HG02588 (cell line): ENCODE data around the gene GPR39.

Experiments
- ATAC-seq: cut with Tn5 transposase; IDR thresholded peaks from one replicate; pipeline ENCODE4 v1.9.1; 2021; ENCODE audit warnings: mild to moderate bottlenecking, moderate library complexity; ENCODE audit not compliant: unreplicated experiment

Gene GPR39

DNA sequence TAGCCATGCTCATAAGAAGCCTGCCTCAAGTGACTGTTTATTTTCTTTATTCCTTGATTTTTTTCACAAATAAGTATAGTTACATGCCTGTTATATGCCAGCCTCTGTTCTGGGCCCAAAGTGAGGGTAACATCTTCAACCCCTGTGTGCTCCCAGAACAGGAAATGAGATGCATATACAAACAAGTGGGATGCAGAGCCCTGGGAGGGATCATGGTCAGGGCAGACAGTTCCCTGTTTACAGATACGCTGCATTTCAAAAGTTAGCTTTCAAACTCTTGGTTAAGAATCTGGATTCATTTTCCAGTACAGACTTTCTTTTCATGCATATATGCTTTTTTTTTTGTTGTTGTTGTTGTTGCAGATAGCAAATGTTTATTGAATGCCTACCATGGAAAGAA is 24.4 kb downstream of the GPR39 start:
- no peak for ATAC-seq

DNA sequence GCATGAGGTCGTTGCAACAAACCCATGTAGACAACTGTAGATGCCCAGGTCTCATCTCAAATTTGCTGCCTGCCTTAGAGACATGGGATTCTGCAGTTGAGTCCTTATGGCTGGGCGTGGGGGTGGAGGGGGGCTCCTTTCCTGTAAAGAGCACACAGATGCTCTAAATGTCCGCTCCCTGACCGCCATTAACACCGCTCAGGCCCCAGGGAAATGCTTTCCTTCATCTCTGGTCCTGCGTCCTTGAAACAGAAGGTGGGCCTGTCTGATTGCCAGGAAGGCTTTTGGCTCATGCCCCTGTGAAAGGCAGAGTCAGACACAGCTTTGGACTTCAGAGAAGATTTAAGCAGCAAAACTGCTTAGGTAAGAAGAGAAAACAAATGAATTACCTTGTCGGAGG is 25.7 kb downstream of the GPR39 start:
- no peak for ATAC-seq

DNA sequence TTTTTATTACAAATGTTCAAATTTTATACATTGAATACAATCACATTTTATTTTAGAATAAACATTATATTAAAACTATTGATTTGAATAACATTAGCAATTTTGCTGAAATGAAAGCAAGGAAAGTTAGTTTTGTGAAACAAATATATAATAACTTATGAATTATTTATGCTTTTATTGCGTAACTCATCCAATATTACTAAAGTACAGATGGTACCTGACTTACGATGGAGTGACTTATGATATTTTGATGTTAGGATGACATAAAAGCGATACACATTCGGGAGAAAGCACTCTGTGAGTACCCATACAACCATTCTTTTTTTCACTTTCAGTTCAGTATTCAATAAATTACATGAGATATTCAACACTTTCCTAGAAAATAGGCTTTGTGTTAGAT is 26.5 kb downstream of the GPR39 start:
- ATAC-seq, result no peak

DNA sequence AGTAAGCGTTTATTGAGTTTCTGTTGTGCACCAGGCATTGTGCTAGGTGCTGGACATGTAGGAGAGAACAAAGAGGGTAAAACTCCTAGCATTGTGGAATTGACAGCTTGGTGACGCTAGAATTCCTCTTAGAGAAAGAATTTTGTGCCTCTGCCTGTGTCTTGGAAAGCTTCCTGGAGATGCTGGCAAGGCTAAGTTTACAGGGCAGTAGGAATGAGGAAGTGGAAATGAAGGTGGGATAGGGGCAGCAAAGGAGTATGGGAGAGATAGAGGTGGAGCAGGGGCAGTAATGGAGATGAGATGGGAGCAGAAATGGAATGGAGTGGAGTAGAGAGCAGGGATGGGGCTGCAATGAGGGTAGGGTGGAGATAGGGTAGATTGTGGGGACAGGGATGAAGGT is 29.8 kb downstream of the GPR39 start:
- ATAC-seq, result no peak

DNA sequence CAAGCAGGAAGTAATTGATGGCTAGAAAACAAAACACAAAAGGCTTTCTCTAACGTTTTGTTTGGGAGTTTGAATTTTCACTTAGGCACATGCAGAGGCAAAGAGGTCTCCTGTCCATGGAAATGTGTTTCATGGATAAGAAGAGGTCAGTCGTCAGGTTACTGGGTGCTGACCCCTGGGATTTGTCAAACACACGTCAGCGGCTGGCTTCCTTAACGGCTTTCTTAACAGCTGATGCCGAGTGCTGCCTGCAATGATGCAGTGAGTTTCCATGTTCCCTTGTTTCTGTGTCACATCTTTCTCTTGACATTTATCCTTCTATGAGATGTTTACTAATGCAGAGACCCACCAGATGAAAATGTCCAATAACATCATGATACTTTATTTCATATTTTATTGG is 31.7 kb downstream of the GPR39 start:
- no peak for ATAC-seq

DNA sequence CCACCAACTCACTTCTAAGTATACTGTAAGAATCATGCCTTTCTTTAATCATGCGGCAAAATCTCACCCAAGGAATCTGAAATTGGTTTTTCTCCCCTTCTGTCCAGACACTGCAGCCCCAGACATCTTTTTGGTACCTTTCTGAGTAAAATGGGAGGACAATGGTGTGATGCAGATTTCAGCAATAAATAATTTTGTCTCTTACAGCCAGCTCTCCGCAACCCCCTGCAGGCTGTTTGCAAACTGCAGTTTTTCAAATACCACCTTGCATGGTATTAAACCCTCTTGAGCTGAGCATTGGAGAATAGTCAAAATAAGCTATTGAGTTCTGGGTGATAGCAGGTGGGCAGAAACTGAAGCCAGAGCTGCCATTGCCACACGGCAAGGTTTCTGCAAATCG is 32.2 kb downstream of the GPR39 start:
- no peak for ATAC-seq

DNA sequence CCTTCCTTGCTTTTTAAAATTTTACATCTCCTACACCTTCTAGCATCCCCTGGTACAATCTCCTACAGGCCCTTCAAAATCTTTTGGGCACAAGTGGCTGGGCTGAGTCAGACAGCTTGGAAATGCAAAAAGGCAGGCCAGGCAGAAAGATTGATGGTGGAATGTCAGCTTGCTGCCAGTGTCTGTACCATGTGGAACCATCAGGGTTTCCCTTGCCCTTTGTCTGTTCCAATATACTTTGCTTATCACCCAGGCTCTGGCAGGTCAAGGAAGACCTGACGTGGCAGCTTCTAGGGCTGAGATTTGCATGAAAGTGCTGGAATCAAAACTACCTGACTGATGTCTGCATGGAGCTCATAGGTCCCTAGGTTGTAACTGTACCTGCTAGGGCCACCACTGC is 33.3 kb downstream of the GPR39 start:
- ATAC-seq, result no peak

DNA sequence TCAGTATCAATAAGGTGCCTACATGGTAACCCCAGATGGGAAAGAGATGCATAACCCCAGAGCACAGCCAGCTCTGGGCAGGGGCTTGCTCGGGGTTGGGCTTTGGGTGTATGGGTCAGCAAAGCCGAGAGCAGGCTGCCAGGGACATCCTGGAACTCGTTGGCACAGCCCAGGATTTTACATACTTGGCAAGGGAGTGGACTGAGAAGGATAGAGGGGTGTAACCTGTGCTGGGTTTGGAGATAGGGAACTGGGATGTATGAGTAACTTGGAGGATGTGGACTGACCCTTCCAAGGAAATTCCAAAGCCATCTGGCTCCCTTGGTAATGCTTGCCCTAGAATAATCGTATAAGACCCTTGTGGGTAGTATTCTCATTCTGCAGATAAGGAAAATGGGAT is 44.2 kb downstream of the GPR39 start:
- ATAC-seq, result no peak

DNA sequence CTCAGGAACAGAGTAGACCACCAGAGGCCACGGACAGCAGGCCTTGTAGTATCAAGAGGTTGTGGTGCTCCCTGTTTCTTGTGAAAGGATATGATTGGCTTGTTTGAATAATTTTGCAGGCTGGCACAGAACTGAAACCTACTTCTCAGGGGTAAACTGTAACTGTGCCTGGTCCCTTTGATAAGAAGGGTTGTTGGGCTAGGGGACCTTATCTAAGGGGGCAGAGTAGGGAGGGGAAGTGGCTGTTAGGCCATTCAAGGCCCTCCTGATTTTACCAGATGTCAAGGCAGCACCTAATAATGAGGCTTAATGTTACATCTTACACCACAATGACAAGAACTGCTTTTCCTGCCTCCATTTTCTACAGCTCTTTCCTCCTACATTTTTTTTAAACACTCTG is 45.6 kb downstream of the GPR39 start:
- no peak for ATAC-seq

DNA sequence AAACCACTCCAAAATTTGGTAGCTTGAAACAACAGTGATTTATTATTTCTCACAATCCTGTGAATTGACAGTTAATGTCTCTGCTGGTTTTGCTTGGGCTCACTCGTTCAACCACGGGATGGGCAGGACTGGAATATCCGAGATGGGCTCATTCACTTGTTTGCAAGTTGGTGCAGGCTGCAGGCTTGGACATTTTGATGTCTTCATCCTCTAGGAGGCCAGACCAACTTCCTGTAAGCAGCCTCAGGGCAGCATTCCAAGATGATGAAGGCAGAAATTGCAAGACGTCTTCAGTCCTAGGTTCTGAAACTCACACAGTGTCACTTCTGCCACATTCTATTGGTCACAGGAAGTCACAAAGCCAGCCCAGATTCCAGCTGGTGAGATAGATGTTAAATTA is 47.1 kb downstream of the GPR39 start:
- ATAC-seq, result no peak

DNA sequence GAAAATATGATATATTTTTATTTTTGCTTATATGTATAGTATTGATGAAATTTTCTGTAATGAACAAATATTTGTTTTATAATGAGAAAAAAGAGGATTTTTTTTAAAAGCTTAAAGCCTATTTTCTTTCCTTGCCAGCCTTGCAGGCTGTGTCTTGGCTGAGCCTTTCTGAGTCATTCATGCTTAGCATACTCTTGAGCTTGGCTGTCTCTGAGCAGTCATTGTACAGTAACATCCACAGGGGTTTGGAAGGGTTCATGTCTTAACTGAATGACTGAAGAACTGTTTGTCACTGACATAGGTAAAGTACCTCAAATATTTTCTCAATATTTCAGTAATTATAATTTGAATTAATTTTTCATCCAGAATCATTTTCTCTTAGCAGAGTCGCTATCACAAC is 49.3 kb downstream of the GPR39 start:
- ATAC-seq, result no peak

DNA sequence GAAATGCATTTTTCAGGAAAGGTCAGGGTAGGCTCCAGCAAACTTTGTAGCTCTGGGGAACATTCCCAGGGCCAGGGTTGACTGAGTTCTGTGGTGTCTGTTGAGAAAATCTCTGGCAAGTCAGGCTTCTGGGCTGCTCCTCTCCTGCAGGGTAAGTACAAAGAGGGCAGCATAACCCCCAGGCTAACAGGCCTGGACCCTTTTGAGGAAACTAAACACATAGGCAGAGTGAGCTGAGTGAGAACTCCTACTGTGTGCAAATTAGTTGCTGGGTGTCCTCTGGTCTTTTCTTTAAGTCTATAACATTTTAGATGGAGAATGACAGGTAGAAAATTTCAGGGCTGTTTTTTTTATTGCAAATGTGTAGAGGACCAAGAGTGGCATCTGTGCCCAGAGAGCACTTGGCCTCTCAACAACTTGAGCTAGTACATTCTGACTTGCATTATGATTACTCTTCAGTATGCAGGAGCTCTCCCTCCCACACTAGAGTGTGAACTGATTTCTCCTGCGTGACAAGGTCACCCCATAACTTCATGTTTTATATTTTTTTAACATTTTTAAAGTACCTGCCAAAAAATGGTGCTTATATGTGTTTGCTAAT is 49.9 kb downstream of the GPR39 start:
- ATAC-seq, result no peak

DNA sequence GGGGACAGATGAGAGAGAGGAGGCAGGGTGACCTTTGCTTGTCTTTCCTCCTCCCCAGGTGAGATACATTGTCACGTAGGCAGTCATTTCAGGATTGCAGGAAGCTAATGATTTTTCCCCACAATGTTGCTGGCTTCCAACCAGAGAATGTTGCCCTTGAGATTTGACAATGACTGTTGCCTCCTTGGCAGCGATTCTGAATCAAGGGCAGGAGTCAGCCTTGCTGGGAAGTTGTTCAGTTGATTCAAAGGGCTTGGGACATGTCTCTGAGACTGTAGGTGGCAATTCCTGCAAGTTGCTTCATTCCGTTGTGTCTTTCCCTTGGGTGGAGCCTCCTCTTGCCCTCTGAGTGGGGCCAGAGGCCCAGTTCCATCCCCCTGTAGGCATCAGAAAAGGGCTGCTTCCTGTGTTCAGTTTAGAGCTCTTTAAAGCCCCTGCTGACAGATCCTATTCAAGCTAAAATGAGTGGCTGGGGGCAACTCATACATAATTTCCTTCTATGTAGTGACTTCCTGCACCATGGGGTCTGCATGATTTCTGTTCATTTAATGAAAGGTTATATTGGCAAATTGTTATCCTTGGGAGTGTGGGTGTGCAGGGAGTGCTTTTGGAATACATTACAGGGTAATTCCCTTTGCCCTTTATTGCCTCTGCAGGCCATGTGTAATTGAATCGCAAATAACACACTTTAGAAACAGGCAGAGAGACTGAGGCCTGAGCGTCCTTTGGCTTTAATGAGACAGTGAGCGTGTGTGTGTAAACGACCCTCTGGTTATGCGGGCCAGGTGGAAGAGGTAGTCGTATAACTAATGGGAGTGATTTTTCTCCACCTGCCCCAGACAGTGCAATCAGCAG is 52.4 kb downstream of the GPR39 start:
- no peak for ATAC-seq

DNA sequence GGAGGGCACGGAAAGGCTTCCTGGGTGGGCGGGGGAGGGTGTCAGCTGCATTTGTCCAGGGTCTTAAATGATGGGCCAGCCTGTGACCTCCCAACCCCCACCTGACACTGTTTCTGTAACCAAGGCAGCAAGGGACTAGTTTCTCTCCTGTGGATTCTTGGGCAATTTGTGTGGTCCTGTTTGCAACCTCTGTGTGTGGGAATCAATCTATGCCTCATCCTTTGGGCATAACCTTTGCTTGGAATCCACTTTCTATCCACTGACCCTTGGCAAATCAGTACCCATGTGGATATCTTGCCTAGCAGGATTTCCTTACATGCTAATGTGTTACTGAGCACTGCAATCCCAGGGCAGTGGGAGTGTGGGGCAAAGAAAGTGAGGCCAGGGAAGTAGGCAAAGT is 54.1 kb downstream of the GPR39 start:
- ATAC-seq, result no peak

DNA sequence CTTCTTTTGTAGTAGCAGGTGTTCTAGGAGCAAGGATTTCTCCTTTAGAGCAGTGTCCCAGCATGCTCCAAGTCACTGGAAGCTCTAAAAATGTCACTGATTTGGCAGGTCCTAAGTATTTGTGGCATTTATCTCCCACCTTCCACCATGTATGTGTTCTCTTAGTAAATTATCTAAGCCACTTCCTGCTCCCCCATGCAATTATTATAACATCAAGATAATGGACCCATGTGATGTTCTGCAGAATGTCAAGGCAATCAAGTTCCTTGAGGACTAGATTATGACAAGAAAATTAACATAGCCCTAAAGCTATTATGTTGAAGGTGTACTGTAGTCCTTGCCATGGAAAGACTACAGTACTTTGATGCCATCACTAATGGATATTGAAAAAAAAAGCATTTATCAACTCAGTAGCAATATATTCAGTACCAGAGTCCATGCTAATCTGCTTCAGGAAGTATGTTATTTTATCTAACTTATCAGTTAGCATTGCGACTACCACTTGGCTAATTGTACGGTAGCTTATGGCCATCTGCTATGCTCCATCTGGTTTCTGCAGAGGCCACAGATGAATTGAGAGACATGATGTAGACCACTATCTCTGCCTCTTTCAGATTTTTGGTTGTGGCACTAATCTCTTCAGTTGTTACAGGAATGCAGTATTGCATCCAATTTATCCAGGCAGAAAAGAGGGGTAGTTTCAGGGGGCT is 56.7 kb downstream of the GPR39 start:
- no peak for ATAC-seq

DNA sequence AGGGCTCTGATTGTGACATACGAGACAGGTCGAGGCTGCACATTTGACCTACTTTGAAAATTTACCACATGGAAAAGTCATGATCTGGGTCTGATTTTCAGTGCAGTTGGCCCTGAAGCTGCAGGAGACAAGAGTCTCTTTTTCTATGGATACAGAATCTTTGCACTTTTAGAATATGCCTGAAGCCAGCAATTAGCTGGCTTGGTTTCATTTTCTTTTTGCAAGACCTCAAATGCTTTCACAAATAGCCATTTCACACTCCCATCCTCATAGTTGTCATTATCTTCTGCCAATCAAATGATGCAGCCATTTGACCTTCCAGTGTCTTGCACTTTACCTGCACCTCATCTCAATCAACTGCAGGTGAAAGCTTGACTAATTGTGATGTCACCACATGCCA is 59.0 kb downstream of the GPR39 start:
- no peak for ATAC-seq

DNA sequence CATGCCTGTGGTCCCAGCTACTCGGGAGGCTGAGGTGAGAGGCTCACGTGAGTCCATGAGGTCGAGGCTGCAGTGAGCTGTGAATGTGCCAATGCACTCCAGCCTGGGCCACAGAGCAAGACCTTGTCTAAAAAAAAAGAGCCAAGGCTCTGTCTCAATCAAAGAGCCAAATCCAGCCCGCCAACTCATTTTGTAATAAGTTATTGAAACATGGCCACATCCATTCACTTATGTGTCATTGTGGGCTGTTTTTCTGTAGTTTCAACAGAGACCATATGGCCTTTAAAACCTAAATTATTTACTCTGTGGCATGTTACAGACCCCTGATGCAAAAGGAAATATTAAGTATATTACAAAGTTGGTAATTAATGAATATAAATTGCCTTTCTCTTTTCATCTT is 60.8 kb downstream of the GPR39 start:
- no peak for ATAC-seq

DNA sequence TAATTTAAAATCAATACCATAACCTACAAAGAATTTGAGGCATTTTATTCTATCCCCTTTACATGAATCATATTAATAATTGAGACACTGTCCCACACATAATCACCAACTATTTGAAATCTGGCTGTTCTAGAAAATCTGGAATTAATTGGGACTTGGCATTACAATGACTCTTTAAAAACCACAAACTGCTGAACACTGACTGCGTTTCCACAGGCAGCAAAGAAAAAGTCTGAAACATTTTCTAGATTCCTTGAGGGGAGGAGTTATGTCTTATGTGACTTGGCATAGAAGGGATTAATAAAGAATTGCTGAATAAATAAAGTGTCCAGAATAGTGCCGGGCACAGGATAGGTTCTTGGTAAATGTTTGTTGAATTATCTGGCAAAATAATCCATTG is 61.4 kb downstream of the GPR39 start:
- no peak for ATAC-seq

DNA sequence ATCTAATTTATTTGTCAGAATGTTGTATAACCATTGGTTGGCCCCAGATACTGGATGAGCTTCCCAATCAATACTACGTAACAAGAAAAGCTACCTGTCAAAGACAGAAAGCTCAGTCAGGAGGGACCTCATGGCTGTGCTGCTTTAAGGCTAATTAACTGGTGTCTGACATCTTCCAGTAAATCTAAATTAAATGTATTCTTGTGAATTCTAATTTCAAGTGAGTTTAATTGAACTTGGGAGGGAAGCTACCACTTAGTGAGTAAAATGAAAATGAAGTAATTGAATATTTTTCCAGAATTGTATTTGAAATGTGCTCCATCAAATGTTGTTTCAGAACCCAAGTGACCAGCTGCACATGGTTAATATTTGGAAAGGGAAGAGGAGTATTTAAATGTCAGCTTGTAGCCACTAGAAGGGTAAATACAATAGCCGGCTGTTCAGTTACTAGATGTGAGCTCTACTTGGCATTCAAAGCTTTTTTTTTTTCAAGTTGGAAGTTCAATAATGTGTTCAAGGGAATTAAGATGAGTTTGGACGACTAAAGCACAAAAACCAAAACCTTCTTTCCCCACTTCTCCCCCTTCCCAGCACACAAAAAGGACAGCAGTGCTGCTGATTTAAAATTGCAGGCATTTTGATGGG is 62.0 kb downstream of the GPR39 start:
- ATAC-seq, result no peak

DNA sequence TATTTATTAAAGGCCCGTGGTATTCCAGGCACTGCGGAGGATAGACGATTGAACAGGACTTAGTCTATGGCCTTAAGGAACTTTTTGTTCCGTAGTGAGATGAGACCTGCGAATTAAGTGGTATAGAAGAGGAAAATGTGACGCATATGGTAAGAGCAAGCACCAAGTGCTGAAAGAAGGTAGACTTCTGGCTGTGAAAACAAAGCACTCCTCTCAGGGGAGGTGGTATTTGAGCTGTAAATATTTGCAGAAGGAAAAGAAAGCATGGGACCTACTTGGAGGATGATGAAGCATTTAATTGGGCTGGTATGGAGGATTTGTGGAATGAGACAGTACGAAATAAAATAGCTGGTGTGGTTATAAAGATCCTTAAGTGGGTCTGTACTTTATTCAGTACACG is 62.5 kb downstream of the GPR39 start:
- no peak for ATAC-seq

DNA sequence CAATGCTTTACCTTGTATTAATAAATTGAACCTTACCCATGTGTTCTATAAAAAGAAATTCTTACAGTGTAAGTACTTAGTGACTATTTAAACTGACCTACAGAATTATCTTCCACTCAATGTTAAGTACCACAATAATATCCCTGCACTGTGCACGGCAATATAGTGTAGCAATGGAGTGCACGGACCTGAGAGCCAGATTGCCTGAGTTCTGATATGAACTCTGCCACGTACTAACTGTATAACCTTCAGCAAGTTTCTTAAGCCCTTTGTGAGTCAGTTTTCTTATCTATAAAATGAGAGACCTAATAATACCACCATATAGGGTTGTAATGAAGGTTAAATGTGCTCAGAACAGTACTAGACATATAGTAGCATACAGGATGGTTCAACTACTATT is 66.2 kb downstream of the GPR39 start:
- no peak for ATAC-seq

DNA sequence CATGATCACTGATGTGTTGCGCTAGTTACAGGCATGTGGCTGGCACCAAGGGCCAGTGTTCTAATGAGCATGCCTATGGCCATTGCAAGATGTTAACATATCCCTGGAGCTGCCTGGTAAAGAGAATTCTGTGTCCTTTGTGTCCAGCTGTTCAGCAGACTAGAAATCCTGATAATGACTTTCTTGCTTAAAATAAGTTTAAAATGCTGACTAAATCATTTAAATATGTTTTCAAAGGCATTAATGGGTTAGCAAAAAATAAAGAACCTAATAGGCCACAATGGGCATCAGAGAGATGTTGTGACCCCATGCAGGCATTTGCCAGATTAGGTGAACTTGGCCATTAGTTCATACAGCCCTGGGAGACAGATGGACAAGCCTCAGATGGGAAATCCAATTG is 67.5 kb downstream of the GPR39 start:
- no peak for ATAC-seq
